ENCODE measurements around the gene XKR7. TPM values are rescaled to one million over a fixed set of nuclear protein-coding genes. Genes with fewer than 3 reads are reported as not detected.
"Not testable (repeated sequence)": the region's sequence is repeated elsewhere in the genome, so short reads cannot be mapped to it uniquely, and the experiment has no call there.

The XKR7 gene
- total RNA-seq, 1 donor from 2014 or later: not detected

DNA sequence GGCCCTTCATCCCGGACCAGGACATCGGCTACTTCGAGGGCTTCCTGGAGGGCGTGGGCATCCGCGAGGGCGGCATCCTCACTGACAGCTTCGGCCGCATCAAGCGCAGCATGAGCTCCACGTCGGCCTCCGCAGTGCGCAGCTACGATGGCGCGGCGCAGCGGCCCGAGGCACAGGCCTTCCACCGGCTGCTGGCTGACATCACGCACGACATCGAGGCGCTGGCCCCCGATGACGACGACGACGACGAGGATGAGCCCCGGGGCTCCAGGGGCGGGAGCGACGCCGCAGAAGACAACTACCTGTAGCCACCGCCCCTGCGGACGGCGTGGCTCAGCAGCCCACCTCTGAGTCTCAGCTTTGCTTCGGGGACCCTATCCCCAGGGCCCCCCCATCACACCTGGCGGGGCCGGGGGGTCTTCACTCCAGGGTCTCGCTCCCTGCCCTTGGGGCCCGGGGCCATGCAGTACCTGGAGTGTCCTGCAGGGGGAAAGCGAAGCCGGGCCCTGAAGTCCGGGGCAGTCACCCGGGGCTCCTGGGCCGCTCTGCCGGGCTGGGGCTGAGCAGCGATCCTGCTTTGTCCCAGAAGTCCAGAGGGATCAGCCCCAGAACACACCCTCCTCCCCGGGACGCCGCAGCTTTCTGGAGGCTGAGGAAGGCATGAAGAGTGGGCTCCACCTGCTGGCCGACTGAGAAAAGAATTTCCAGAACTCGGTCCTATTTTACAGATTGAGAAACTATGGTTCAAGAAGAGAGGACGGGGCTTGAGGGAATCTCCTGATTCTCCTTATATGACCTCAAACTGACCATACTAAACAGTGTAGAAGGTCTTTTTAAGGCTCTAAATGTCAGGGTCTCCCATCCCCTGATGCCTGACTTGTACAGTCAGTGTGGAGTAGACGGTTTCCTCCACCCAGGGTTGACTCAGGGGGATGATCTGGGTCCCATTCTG, 63.3 kb downstream of the XKR7 start:
- ATAC-seq (ENCODE audit: poor library complexity): peak; percentile 81
- intact Hi-C loops (cut with DNase I): loop anchor here (5.0 to 10.0 kb wide), 3 partner anchors 79 to 206 kb away; partner anchors contain the start of gene PDRG1
- peak; percentile 86 for DNase-seq

DNA sequence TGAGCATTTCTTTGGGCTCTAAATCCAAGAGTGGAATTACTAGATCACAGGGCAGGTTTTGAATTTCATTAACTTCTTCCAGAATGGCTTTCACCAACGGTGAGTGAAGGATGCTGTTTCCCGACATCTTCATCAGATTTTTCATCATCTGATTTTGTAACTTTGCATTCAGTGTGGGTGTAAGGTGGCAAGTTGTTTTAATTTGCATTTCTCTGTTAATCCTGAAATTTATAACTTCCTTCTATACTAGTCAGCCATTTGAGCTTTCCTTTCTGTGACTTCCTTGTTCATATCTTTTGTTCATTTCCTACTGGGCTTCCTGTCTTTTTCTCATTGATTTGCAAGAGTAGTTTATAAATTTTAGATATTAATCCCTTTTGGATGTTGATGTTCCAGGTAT, 65.4 kb downstream of the XKR7 start:
- intact Hi-C loops (cut with DNase I): loop anchor here (5.0 to 10.0 kb wide), 3 partner anchors 81 to 209 kb away; partner anchors contain the start of gene PDRG1
- no peak for ATAC-seq (ENCODE audit: poor library complexity)
- no peak for DNase-seq

DNA sequence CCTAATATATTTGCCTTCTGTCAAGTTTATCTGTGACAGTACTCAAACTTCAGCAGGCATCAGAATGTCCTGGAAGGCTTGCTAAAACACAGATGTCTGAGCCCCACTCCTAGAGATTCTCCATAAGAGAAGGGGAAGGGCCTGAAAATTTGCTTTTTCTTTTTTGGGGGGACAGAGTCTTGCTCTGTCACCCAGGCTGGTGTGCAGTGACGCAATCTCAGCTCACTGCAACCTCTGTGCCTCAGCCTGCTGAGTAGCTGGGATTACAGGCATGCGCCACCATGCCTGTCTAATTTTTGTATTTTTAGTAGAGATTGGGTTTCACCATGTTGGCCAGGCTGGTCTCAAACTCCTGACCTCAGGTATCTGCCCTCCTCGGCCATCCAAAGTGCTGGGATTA, 65.8 kb downstream of the XKR7 start:
- intact Hi-C loops (cut with DNase I): loop anchor here (5.0 to 10.0 kb wide), 3 partner anchors 81 to 209 kb away; partner anchors contain the start of gene PDRG1
- not testable (repeated sequence) for DNase-seq; ATAC-seq (ENCODE audit: poor library complexity)

DNA sequence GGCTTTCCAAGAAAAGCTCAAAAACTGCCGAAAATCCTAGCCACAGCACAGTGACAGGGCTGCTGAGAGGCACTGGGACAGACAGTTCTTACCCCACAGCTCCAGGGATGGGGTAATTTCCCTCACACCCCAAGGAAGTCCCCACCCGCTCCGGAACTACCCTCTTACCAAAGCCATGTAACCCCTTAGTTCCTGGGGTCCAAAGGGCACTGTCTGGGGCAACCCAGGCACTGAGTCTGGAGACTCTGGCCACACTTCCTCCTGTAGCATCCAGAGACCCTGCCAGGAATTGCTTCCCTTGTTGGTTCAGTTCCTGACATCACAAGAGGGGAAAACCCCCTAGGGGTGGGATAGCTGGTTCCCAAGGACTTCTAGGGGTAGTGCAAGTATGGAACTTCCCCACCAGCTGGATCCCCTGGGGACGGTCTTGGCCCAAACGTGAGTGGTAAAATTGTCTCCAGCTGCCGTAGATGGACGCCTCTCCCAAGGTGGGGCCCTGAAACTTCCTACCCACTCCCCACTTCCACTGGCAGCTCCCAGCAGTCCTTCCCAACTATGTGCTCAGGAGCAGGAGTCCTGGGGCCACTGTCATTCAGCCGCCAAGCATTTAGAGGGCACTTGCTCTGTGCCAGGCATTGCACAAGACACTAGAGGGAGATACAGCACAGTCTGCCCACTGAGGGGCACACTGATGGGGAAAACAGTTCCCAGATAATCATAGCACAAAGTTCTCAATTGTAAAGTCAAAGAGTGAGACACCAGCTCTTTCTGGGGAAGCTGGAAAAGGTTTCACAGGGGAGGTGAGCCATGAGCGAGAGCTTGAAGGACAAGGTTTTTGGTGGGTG, 66.9 kb downstream of the XKR7 start:
- intact Hi-C loops (cut with DNase I): loop anchor here (5.0 to 10.0 kb wide), 3 partner anchors 83 to 210 kb away; partner anchors contain the start of gene PDRG1
- peak; percentile 61 for ATAC-seq (ENCODE audit: poor library complexity)
- DNase-seq: no peak

DNA sequence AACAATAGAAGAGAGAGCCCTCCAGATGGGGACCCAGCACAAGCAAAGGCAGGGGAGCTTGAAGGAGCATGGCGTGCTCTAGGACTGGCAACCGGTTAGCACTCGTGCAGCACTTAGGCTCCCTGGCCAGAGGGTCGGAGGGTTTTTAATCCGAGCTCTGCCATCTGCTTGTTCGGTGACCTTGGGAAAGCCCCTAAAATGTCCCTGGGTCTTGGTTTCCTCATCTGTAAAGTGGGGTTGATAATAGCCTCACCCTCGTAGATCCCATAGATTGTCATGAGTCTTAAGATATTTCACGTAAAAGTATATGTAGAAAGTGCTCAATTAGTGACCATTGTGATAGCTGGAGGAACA, 67.5 kb downstream of the XKR7 start:
- DNase-seq: no peak
- intact Hi-C loops (cut with DNase I): loop anchor here (10.0 kb wide), 2 partner anchors 181 to 211 kb away; no protein-coding TSS in a partner anchor

DNA sequence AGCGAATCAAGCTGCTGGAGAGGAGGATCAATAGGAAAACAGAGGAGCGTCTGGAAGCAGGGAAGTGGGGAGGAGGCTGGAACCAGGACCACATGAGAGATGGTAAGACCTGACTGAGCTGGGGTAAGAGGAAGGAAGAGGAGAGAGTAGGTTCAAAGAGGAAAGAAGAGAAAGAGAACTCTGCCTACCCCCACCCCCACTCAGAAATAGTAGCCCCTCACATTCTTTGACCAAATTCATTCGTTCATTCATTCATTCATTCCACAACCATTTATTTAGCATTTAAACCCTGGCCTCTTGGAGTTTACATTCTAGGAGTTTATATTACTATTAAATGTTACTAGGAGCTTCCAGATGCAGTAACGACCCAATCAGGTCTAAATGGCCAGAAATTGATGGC, 68.3 kb downstream of the XKR7 start:
- intact Hi-C loops (cut with DNase I): loop anchor here (10.0 kb wide), 2 partner anchors 181 to 211 kb away; no protein-coding TSS in a partner anchor
- ATAC-seq (ENCODE audit: poor library complexity) (no peak), DNase-seq (no peak)

More for the DNA sequence above, 67.5 kb downstream of the XKR7 start:
- ATAC-seq (ENCODE audit: poor library complexity): no peak

DNA sequence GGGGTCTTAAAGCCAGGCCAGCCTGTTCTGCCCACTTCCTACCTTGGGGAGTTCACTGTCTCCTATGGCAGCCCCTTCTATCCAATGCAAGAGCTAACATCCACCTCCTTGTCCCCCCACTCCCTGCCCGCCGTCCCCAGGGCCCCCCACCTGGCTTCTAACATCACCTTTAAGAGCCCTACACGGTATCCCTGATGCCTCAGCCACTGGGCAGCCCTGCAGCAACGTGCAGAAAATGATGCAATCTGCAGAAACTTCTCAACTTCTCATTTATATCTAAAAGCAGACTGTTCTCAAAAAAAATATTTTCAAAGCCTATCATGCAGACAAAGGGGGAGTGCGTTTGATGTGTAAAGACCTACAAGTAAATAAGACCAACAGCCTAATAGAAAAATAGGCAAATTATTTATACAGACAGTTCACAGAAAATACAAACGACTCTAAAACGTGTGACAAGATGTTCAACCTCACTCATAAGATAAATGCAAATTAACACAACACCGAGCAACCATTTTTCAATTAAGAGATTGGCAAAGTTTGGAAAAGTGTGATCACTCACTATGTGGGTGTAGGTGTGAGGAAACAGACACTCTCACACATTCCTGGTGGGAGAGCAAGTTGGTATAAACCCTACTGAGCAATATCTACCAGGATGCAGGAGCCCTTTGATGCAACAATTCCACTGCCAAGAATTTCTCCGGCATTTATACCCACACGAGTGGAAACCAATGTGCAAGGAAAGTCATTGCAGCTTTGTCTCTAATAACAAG, 69.0 kb downstream of the XKR7 start:
- intact Hi-C loops (cut with DNase I): loop anchor here (10.0 kb wide), 2 partner anchors 182 to 212 kb away; no protein-coding TSS in a partner anchor

DNA sequence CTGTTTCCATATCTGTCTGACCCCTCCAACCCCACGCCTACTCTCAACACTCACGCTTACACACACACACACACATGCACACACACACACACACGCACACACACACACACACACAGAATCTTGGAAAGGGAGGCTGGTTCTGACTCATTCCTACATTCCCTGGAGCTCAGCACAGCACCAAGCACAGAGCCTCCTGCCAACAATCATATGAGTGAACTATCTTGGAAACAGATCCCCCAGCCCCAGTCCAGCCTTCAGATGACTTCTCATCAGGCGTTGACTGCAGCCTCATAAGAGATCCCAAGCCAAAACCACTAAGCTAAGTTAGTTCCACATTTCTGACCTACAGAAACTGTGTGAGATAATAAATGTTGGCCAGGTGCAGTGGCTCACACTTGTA, 70.0 kb downstream of the XKR7 start:
- intact Hi-C loops (cut with DNase I): loop anchor here (10.0 kb wide), 2 partner anchors 183 to 213 kb away; no protein-coding TSS in a partner anchor
- ATAC-seq (ENCODE audit: poor library complexity) (no peak), DNase-seq (no peak)

More for the DNA sequence above, 69.0 kb downstream of the XKR7 start:
- ATAC-seq (ENCODE audit: poor library complexity): no peak
- DNase-seq: no peak

DNA sequence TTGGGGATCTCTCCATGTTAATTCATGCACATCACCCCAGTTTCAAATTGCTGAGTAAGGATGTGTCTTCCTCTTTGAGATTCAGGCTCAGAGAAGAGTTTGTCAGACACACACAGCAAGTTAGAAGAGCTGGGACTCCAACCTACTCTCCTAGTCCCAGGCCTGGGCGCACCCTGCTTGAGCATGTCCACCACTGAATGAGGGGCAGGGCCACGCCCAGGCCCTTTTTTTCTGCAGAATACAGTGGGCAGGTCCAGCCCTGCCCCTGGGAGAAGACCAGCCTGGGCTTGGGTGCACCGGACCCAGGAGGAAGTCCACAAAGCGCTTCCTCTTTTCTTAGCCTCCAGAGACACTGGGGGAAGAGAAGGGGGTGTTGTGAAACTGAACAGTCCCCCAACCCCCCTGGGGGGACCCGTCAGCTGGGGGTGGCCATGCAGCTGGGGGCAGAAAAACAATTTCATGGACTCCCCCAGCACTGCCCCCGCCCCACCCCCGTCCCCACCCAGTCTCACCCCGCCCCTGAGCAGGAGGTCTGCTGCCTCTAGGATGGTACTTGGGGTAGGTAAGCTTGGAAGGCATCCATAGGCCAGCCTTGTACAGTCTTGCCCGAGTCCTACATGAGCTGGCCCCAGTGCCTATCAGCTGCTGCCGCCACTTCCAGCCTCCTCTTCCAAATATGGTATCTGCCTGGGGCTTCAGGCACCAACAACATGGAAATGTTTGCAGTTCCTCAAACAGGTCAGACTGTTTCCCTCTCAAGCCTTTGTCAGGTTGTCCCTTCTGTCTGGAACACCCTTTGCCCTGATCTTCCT, 72.4 kb downstream of the XKR7 start:
- DNase-seq (peak; percentile 76), ATAC-seq (ENCODE audit: poor library complexity) (peak; percentile 86)
- intact Hi-C loops (cut with DNase I): no loop called here

DNA sequence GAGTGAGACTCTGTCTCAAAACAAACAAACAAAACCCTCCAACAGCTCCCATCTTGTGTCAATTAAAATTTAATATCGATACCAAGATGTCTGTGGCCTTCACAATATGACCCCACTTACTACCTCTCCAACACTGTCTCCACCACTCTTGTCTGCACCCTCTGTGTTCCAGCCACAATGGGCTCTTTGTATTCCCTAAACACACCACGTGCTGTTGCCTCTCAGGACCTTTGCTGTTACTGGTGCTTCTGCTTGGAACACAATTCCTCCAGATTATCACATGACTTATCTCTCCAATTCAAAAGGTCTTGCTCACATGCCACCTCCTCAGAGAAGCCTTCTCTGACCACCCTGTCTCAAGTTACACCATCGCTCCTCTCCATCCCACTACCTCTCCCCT, 78.0 kb downstream of the XKR7 start:
- no peak for ATAC-seq (ENCODE audit: poor library complexity)
- no peak for DNase-seq
- intact Hi-C loops (cut with DNase I): no loop called here

DNA sequence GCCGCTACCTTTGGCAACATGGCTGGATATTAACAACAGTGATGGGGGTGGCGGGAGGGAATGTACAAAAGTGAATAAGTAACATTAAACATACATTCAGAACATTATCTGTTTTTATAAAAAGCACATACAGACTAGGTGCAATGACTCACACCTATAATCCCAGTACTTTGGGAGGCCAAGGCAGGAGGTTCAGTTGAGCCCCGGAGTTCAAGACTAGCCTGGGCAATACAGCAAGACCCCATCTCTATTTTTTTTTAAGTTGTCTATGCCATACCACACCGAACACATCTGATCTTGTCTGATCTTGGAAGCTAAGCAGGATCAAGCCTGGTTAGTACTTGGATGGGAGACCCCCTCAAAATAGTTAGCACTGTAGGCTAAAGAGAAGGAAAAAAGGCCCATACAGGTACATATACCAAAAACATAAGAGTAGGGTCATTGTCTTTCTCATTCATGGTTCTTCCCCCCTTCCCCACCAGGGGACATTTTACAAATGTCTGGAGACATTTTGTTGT, 82.4 kb downstream of the XKR7 start:
- ATAC-seq (ENCODE audit: poor library complexity) (no peak), DNase-seq (no peak)
- intact Hi-C loops (cut with DNase I): no loop called here

DNA sequence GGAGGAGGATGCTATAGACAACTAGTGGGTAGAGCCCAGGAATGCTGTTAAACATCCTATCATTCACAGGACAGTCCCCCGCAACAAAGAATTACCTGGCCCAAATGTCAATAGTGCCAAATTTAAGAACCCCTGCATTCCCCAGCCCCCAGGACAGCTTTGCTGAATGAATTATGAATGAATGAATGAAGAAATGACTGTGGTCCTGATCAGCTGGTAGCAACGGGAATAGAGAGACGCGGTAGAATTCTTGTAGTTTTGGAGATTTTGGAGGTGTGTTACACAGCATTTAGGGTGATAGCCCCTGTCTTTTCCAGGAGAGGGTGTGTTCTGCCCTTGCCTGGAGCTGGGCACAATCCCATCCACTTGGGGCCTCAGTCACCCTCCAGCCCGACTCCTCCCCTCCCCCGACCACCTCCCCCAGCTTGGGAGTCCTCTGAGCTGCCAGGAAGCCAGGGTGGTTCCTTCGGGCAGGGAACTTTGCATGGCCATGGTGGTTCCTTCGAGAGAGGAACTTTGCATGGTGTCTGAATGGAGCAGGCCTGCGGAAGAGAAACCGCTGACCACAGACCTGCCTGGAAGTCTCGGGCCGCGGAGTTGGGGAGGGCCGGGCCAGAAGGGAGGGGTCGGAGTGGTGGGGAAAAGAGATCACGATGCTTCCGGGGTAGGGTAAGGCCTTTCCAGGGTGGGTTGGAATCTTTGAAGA, 83.1 kb downstream of the XKR7 start:
- peak; percentile 79 for DNase-seq
- peak; percentile 78 for ATAC-seq (ENCODE audit: poor library complexity)
- intact Hi-C loops (cut with DNase I): no loop called here

DNA sequence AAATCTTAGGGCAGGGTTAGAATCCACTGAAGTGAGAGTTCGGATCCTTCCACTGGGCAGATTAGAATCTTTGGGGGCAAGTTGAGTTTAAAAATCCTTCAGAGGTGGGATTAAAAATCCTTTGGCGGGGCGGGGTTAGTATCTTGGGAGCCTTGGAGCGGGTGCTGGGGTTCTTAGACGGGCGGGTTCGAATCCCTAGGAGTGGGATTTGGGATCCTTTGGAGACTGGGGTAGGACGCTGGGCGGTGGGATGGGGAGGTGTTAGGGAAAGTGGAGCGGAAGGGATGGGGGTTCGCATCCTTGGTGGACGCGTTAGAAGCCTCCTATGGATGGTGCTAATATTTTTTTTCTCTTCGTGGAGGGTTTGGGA, 83.8 kb downstream of the XKR7 start:
- no peak for ATAC-seq (ENCODE audit: poor library complexity)
- intact Hi-C loops (cut with DNase I): no loop called here
- DNase-seq: no peak

DNA sequence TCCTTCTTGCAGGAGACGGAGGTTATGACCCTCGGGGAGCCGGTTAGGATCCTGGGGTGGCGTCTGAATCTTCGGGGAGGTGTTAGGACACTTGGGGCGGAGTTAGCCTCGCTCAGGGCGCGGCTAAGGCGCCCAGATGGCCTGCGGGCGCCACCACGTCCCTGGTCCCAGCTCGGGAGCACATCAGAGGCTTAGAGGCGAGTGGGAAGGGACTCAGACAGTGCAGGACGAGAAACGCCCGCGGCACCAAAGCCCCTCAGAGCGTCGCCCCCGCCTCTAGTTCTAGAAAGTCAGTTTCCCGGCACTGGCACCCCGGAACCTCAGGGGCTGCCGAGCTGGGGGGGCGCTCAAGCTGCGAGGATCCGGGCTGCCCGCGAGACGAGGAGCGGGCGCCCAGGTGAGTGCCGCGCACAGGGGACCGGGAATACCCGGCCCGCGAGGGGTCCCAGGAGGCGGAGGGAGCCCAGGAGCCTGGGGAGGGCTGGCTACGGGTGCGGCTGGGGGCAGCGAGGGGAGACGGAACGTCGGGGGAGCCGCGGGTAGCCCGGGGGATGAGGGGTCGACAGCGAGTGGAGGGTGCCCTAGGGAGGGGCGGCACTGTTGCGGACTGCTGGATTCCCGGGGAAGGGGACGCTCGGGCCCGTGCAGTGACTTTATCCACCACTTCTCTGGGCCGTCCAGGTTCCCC, 84.3 kb downstream of the XKR7 start, which contains the start of gene HCK:
TSS of gene HCK (plus strand) at position 153 of the 688 bp plus-strand sequence.
- DNase-seq (peak; percentile 76), ATAC-seq (ENCODE audit: poor library complexity) (peak; percentile 83)
- intact Hi-C loops (cut with DNase I): no loop called here

DNA sequence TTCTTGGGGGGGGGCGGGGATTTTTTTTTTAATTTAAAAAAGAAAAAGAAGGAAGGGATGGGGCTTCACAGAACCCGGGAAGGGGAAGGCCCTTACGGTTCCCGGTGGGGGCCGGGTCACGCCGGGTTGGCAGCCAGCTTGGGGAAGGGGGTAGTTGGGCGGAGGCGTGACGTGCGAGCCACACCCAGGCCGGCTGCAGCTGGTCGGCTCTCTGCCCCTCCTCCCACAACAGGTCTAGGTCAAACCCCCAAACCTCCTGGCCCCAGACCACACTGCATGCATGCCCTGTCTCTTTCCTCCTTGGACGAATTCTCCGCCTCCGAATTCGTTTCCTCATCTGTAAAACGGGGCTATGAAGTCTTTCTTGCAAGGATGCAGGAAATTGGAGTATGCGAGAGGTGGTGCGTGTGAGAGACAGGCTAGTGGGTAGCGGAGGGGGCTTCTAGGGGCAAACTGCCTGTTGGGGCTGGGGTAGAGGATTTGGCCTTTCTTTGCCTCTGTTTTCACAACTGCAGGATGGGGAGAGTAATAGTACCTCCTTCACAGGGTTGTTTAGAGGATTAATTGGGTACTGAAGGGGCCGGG, 84.9 kb downstream of the XKR7 start:
- DNase-seq (peak; percentile 86), ATAC-seq (ENCODE audit: poor library complexity) (peak; percentile 70)
- intact Hi-C loops (cut with DNase I): no loop called here
